ENCODE data around the gene RGS10.

DNA sequence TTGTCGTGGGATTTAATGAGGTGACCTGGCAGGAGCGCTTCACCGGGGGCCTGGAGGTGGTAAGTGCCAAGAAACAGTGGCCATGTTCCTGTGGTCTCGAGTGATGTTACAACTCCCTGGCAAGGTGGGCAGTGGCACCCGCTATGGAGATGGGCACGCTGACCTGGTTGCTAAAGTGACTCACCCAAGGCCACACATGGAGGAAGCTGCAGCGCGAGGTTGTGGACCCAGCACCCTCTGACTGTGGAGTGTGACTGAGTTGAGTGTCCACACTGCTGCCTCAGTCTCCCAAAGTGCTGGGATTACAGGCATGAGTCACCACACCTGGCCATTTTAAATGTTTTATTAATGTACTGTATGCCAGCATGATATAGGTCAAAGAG, 73.2 kb downstream of the RGS10 start:
- TF ChIP-seq CTCF (IDR thresholded peaks at IDR 0.05; ENCODE audit: low read depth, low read length), result no peak
- no peak for TF ChIP-seq EZH2phosphoT487 (IDR thresholded peaks at IDR 0.05; ENCODE audit: low read depth)
